Activated naive CD4-positive, alpha-beta T cell treated with Interleukin-2 at 50 U/mL for 16 hours (primary cell): ENCODE data around the gene LPO.

ENCODE experiments used
- DNase-seq: peaks from one replicate; pipeline ENCODE4 v3.0.0-alpha.2; 2020

The LPO gene

DNA sequence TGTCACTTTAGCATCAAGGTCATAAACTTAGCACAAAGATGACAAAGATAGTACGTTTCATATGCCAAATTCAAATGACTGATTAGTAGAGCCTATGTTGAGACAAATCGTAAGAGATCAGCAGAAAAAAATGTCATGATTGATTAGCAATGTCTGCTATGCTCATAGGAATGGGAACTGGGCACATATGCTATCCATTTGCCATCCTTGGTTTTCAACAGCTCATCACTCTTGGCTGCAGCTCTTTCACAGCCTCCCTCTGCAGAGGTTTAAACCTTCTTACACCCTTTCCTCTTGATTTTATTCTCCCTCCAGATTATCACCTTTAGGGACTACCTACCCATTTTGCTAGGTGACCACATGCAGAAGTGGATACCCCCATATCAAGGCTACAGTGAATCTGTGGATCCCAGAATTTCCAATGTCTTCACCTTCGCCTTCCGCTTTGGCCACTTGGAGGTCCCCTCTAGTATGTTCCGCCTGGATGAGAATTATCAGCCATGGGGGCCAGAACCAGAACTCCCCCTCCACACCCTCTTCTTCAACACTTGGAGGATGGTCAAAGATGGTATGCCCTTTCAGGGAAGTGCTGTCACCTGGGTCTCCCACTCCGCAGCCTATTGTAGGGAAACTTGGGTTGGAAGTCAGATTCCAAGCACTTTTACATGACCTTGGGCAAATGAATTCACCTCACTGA, 26.2 kb downstream of the LPO start:
- no peak for DNase-seq

DNA sequence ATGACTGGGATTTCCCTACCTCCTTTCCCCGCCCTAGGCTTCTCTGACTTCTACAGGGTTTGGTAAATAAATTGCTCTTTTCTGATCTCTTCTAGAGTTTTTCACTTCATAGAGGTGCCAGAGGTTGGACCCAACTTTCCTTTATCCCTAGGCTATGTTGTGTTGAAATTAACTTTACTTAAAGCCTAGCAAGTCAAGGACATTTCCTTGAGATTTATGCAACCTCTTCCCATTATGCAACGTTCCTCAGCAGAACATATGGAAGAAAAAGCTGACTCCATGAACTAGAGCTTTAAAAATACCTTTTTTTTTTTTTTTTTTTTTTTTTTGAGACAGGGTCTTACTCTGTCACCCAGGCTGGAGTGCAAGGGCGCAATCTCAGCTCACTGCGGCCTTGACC, 26.9 kb downstream of the LPO start:
- DNase-seq, result no peak

DNA sequence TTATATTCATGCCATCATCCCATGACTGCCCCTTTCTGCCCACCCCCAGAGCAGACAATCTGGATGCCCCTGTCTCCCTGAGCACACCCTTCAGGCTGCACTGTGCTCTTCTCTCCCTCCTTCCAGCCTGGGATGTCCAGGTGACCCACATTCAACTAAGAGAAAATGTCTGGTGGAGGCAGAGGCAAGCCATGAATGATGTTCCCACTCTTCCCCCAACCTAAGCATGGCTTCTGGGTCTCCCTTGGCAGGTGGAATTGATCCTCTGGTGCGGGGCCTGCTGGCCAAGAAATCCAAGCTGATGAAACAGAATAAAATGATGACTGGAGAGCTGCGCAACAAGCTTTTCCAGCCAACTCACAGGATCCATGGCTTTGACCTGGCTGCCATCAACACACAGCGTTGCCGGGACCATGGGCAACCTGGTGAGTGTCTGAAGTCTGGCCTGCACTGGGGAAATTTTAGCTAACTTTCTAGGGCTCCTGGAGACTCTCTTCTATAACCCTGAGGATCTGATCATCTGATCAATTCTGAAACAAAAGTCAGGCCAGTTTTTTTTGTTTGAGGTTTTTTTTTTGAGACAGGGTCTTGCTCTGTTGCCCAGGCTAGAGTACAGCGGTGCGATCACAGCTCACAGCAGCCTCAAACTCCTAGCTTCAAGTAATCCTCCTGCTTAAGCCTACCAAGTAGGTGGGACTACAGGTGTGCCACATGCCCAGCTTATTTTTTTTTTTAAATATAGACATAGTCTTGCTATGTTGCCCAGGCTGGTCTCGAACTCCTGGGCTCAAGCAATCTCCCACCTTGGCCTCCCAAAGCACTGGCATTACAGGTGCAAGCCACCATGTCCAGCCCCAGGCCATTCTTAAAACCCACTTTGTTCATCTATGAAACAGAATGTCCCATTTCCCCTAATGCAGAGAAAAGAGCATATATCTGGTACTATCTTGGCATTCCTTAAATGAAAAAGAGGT, 27.8 kb downstream of the LPO start:
- DNase-seq, result no peak

DNA sequence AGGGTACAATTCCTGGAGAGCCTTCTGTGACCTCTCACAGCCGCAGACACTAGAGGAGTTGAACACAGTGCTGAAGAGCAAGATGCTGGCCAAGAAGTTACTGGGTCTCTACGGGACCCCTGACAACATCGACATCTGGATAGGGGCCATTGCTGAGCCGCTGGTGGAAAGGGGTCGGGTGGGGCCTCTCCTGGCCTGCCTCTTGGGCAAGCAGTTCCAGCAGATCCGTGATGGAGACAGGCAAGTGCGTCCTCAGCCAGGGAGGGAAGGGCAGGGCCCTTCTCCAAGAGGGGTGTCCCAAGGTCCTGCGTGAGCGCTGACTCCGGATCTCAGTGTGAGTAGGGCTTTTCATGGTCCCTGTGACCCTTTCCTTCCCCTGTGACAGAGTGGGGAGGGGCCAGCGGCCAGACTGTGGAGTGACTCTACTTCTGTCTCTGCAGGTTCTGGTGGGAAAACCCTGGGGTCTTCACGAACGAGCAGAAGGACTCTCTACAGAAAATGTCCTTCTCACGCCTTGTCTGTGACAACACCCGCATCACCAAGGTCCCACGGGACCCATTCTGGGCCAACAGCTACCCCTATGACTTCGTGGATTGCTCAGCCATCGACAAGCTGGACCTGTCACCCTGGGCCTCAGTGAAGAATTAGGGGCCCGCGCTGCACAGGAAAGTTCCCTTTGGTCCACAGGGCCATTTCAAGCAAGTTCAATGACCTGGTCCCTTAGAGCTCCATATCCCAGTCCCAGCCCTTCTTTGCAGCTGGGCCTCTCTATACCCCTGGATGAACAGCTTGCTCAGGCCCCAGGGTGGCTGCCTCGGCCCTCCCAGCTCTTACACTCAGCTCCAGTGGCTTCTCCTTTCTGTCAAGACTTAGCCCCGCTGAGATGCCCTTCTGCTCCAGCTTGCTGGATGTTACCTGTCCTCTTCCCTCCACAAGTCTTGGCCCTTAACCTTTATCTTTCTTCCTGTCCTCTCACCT, 29.3 kb downstream of the LPO start:
- DNase-seq, result no peak

DNA sequence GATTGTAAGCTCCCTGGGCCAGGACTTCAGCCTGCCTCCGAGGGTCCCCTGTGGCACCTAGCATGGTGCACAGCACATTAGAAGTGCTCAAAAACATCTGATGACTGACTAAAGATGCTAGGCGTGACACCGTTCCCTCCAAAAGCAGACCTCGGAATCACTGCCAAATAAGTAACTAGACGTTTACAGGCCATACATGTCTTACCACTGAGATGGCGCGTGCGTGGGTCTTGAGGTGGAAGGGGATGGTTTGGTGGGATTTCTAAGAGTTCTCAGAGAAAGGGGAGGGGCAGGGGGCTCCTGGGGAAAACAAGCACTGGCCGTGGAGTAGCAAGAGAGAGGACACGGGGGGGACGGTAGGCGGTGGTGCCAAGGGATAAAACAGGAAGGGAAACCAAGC, 29.9 kb downstream of the LPO start:
- DNase-seq, result no peak

DNA sequence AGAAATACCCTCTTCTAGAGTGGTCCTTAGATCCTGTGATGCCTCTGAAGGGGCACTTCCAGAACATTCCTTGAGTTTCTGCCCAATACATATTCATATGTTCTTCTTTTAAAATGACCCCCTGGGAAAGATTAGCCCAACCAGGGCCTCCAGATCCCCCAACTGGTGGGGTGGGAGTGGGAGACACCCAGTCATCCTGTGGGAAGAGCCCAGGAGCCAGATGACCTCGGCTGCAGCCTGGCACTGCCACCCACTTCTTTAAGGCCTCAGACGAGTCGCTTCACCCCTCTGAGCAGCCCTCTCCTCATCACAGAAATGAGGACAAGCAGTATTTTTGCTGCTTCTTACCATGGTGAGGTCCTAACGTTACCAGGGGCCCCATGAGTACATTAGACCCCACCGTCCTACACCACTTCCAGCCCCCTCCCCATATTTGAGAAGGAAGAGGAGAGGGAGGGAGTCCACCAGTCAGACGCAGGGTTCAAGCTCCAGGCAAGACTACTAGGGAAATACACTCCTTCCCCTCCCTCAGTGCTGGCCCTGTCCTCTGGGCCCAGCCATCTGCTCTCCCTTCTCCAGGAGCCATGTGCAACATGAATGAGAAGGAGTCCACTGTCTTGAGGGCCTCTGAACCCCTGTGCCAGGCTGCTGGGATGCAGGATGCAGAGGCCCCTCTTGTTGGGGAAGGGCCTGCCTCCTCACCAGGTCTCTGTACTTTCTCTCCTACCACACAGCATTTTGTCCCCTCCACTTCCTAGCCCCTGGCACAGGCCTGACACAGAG, 30.6 kb downstream of the LPO start:
- DNase-seq, result no peak

DNA sequence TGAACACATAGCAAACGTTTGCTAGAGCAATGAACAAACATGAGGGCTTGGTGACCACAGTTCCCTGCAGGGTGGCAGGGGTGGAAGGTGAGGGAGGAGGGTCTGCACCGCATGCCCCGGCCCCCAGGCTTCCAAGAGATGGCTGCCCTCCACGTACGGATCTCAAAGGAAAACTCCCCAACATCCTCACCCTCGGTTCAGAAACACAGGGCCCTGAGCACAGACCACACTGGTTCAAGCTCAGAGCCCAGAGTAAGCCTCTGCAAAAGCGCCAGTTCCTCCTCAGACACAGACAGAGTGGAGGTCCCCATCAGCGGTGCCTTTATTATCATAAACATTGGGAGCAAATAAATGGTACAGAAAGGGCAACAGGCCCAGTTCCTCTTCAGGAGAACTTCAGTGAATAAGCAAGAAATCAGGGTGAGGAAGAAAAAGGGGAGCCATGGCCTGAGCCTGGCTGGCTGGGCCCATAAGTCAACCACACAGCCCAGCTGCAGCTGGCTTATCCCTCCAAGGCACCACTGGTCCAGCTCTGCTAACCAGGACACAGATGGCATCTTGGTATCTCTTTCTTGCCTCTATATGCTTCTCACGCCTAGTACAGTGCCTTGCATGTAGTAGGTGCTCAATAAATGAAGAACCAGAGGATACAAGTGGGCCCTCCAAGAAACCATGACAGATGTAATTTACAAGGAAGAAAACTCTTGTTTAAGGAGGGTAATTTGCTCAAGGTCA, 31.3 kb downstream of the LPO start:
- no peak for DNase-seq

DNA sequence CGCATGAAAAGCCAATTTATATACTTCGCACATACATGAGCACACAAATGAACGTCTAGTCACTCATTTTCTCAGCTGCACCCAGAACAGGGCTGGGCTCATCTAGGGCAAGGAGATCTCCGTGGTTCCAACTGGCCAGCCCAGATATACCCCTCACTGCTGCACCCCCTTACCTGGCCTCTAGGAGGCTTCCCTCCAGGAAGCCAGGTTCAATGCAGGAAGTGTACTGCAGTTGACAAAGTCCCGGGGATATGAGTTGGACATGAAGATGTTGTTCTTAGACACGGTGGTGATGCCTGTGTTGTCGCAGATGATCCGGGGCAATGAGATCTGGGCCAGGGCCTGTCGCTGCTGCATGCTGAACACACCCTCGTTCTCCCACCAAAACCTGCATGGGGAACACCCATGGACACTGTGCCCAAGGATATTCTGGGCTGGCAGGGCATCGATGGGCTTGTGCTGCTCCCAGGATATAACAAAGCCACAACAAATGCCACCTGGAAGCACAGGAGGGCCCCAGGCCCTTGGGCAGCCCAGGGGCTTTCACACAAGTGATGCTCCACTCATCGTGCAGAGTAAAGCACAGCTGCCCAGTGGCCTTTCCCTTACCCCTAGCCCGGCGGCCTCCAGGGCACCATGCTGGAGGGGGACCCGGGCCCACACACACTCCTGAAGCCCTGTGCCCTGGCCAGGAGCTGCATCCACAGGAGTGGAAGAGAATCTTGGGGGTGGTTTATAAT, 32.3 kb downstream of the LPO start:
- no peak for DNase-seq

DNA sequence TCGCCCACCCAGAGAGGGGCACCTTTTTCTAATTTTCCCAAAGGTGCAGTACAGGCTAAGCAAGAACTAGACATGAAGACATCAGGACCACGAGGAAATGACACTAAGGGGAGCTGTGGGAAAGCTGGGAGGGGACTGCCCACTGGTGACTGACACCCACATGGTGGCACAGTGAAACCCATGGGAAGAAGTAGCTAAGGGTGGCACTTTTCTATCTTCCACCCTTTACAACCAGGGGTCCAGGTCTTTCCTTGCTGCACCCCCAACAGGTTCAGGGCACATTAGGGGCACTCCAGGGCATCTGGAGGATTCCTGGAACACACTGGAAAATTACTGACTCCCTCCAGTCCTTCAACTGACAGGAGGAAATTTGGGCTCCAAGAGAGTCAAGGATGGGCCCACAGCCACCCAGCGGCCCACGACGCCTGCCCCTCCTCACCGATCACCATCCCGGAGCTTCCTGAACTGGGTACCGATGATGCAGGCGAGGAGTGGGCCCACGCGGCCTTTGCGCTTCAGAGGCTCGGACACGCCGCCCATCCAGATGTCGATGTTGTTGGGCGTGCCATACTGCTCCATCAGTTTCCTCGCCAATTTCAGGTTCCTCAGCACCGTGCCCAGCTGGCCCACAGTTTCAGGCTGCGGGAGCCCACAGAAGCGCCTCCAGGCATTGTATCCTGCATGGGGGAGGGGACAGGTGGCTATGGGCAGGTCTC, 33.0 kb downstream of the LPO start:
- no peak for DNase-seq

DNA sequence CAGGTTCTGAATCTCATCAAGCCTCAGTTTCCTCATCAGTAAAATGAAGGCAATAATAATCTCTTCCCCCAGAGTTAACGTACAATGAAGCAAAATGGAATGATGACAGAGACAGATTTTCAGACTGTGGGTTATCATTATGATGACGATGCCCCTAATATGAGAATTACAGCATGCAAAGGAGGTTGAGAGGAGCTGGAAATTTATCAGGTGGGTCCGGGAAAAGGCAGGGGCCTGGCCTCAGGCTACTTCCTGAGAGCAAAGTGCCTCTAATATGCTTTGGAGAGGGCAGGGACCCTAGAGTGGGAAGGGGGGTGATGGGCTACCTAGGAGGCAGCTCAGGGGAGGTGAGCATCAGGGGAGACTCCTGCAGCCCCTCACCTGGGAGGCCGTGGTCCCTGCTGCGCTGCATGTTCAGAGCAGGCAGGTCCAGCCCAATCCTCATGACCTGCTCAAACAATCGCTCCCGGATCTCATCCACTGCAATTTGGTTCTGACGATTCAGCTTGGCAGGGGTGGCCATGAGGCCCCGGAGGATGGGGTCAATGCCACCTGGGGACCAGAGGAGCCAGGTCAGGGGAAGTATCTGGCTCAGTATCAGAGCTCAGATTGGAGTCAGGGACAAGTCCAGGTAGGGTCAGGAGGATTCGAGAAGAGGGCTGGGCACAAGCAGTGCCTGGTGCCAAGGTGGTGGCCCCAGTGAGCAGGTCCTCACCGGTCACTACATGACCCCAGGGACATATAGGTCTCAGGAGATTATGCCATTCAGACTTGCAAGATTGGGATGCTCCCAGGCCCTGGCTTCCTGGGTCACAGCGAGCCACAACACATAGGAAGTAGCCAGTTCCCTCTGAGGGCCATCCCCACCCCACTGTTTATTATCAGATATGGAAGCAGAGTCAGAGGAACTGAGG, 34.2 kb downstream of the LPO start:
- DNase-seq, result no peak

DNA sequence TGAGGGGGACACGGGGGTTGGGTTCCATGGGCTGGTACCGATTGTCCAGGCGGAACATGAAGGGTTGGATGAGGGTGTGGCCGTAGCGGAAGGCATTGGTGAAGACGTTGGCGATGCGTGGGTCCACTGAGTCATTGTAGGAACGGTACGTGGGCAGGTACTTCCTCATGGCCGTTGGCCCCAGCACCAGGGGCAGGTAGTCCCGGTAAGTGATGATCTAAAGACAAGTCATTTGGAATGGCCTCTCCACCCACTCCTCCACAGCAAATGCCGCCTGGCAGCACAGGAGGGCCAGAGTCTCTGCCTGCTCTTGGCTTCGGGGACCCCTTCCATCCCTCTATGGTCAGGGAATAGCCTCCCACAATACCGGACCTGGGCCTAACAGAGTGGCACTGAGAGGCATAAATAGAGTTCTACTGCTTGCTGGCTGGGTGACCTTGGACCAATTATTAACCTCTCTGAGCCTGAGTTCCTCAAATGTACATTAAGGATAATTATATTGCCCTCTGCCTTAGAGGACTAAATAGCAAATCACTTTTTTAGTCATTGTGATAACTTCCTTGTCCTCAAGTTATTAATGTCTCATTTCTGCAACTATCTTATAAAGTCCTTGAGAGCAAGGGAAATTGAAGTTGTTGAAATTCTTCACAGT, 35.2 kb downstream of the LPO start:
- no peak for DNase-seq

DNA sequence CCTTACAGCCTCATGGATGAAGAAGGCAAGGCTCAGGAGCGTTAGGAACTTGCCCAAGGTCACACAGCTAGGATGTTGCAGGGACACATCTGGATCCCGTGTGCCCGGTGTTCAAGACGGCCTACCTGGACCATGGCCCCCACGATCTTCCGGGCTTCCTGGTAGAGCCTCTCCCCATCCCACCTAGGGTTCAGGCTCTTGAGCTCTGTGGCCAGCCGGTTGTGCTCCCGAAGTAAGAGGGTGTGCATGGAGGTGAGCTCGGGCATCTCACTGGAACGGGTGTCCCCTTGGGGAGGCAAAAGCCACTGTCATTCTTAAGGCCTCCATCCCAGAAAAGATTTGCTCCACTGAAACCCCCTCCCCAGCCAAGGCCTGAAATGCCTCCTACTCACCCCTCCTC, 37.0 kb downstream of the LPO start:
- no peak for DNase-seq

DNA sequence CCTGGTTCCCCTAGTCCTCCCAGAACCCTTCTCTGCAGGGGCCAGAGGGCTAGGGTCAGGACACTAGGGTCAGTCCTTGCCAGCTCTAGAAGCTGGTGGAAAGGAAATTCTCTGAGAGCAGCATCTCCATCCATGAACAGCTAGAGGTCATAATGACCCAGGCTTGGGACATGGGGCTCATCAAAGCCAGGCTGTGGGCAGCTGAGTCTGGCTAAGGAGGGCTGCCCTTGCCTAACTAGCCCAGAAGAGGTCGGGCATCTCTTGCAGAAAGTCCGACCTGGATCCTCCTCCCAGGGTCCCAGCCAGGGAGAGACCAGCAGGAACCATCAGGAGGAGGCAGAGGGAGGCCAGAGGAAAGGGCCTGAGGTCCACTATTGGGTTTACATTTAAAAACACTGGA, 38.0 kb downstream of the LPO start:
- no peak for DNase-seq

DNA sequence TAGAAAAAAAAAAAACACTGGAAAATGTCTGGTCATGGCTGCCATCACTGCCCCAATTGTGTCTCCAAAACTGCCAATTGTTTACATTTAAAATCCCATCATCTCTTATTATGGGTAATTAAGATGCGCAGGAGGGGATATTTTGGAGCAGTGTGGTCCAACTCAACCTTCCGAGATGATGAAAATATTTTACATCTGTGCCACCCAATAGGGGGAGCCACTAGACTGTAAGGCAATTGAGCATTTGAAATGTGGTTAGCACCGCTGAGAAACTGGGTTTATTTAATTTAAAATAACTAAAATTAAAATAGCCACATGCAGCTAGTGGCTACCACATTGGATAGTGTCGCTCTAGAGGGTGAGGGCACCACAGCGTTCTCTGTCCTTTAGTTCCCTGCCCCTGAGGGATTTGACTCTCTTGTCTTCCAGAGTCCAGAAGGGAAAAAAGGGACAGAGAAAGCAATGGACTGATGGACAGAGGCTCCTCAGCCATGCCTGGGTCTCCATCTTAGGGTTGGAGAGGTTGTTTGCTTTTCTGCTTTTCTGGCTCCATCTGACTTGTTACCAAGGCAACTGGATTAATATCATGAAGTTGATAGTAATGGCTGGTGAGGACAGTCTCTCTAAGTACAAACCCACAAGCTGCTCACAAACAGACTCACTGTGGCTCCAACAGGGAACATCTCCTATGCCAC, 38.9 kb downstream of the LPO start:
- DNase-seq, result no peak

DNA sequence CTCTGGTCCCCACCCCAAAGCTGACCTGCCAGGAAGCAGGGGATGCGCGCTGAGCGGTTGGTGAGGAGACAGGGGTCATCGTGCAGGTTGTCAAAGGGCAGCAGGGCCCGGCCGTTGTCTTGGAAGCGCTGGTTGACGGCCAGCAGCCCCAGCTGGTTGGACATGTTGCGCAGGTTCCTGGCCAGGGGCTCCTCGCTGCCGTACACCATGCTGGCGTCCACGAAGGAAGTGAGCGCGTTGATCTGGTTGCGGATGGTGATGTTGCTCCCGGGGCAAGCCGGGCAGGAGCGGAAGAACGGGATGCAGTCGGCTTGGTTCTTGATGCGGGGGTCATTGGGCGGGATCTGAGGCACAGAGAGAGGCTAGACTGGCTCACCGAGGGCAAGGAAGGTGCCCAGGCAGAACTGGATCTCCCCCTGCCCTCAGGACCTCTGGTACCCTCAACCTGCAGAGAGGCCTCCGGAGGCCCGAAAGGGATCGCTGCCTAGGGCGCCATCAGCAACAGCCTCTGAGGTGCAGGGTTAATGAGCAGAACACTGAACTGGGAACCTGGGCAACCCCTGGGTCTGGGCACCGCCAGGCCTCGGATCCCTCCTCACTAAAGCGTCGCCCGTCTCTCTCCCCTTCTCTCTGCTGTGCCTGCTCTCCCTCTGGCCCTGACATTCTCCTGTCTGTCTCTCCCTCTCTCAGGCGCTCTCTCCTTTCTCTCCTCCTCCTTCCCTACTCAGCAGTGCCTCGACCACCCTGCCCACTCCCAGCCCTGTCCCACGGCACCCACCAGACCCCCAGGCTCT, 39.6 kb downstream of the LPO start:
- no peak for DNase-seq

DNA sequence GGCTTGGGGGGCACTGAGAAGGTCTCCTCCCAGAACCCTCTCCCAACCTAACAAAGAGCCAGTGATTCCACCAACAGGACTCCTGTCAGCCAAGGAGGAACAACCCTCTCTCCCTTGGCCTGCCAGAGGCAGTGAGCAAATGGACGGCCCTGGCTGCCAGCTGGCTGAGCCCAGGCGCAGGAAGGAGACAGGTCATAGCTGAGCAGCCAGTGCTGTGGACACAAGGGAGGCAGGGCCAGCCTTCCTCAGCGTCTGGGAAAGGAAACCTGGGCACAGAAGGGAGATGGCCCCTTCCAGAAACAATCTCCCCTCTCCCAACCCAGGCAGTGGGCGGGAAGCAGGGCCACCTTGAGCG, 40.3 kb downstream of the LPO start:
- no peak for DNase-seq
